Left hindlimb (tissue), 1 donor: Measurements from ENCODE around the gene SAP25.
A peak's percentile ranks its signal among the peaks of the same experiment; 100 is the strongest.
"Not testable (repeated sequence)": the region's sequence is repeated elsewhere in the genome, so short reads cannot be mapped to it uniquely, and the experiment has no call there.

Experiments used
- DNase-seq: peaks from one replicate; pipeline ENCODE4 v3.0.0-alpha.2; 2018

Gene SAP25

DNA sequence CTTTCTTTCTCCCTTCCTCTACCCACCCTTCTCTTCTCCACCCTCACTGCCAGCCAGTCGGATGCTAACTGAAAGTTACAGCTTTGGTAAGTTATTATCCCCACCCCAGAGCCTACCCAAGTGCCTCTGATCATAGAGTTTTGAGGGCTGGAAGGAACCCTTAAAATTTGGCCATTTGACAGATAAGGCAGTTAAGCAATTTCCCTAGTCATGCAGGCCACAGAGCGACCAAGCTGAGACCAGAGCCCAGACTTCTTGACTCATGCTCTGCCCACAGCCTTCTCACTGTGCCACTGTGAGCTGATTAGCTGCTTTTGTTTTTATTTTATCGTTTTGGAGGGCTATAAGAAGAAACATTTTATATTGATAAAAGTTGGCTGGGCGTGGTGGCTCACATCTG lies 17.2 kb downstream of the SAP25 start:
- no peak for DNase-seq

DNA sequence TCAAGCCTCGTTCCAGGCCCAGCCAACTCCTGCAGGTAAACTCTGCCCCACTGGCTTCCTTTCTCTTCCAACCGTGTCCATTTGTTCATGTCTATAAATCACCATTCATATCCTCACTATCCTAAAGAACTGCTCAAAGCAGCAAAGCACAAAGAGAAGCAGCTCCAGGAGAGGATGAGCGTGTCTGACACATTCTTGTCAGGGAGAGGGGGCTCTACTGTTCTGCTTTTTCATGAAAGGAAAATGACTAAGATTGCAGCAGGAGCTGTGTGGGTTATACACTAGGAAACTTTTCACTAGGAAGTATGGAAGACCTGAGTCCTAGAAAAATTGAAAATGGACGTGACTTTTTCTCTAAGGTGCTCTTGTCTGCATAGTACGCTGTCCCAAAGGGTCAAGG lies 18.0 kb downstream of the SAP25 start:
- DNase-seq, result no peak

DNA sequence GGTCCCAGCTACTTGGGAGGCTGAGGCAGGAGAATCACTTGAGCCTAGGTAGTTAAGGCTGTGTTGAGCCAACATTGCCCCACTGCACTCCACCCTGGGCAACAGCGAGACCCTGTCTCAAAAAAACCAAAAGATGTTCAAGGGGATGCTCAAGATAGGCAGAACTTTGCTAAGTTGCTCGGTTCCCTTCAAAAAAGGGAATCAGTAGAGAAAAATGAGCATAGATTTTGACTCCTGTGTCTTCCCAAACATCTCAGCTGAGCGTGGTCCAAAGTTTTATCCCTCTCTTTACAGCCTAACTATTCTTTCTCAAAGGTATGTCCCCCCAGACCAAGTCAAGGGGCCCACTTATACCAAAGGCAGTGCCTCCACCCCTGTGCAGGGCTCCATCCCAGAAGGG lies 20.7 kb downstream of the SAP25 start:
- no peak for DNase-seq

DNA sequence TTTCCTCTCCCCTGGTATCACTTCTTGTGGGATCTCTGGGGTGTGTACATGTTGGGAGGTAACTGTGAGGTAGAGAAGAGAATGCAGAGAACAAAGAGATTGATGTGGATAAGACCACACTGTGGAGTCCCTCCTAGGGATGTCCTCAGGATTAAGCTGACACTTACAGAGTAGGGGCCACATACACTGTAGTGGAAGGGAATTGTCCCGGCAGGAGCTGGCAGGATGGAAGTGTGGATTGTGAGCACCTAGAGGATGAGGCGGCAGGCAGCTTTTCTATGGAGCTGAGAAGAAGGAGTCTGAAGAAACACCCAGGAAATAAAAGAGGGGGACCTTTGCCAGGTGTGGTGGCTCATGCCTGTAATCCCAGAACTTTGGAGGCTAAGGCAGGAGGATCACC lies 21.2 kb downstream of the SAP25 start:
- DNase-seq, result no peak

DNA sequence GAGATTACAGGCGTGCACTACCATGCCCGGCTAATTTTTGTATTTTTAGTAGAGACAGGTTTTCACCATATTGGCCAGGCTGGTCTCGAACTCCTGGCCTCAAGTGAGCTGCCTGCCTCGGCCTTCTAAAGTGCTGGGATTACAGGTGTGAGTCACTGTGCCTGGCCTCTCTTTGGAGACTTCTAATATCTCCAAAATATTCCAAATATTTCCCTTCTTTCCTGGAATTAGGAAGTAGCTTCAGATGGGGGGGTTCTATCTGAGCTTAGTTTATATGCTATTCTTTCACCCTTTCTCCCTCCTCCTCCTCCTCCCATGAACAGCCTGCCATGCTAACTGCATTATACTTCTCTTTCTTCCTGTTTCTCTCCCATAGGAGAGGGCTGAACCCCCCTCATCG lies 25.3 kb downstream of the SAP25 start:
- not testable (repeated sequence) for DNase-seq

DNA sequence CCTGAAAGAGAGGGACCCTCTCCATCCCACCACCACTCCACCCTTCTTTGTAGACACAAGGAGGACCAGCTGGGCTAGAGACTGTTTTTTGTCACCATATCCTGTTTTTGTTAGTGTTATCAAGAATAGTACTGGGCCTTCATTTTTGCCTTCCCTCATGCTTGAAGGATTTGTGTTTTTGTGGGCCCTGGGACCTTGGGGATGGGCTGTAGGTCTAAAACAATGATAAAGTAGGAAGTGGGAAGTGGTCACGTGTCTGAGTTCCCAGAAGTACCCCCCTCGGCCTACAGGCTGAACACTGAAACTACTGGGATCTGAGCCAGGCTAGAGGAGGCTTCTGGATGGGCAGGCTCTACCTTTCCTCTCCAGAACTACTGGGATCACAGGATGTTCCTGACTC lies 25.8 kb downstream of the SAP25 start:
- DNase-seq, result no peak

DNA sequence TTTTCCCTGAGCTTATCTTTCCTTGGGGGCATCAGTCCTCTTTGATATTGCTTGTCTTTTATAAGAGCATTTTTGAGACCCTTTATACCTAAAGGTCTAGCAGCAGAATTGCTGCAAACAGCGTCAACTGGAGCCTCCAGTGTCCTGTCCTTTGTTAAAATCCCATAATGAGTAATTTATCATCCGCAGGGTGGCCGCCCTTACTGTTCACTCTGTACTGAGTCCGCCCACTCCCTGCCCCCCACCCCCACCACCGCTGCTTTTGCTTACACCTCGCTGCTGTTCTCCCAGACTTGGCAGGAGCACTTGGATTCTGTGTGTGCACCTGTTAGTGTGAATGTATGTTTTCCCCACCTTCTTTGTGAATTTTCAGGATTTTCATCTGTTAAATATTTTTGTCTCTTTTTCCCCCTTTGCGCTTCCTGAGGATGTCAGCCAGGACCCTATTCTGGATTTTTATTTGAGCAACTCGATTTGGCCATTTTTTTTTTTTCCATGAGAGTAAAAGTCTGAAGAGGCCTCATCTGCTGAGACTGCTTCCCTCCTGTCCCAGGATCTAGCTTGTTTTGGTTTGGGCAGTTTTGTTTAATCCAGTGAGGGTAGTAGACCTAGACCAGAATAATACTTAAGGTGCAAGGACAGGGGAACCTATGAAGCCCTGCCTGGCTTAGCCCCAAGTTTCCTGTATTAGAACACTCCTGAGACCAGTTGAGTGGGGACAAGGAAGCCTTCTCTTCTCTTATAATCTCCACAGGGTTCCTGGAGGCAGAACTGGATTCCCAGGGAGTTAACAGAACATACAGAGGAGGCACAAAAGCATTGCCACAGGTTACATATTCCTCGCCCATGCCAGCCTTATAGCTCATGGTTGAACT lies 26.5 kb downstream of the SAP25 start:
- DNase-seq, result no peak

DNA sequence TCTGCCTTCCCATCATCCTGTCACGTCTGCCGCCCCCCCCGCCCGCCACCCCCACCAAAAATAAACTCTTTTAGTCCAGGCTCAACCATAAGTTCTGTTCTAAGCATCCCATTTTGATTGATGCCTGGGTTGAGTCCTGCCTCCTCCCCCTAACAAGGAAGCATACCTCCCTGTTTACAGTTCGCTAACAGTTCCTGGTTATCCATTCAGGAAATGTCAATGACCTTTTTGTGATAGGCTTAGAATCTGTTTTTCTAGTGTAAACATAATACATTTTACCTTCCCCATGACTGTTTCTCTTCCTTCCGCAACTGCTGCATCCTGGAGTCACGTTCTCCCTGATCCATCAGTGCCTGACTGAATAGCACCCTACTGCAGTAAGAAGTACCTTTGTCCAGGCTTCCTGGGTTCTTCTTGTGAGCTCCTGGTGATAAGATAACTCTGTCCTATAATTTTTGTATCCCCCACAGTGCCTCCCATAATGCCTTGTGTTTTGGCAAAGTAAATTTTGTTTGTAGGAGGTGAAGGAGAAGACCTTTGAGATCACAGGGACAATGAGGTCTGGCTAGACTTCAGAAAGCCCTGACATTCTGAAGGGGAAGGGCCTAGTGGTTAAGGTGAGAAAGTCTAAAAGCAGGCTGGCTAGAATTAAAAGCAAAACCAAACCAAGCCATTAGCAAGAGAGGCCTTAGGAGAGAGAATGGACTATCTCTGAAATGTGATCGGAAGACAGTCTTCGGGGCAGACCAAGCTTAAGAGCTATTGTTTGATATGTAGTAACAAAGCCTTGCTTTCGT lies 27.4 kb downstream of the SAP25 start:
- DNase-seq, result no peak

DNA sequence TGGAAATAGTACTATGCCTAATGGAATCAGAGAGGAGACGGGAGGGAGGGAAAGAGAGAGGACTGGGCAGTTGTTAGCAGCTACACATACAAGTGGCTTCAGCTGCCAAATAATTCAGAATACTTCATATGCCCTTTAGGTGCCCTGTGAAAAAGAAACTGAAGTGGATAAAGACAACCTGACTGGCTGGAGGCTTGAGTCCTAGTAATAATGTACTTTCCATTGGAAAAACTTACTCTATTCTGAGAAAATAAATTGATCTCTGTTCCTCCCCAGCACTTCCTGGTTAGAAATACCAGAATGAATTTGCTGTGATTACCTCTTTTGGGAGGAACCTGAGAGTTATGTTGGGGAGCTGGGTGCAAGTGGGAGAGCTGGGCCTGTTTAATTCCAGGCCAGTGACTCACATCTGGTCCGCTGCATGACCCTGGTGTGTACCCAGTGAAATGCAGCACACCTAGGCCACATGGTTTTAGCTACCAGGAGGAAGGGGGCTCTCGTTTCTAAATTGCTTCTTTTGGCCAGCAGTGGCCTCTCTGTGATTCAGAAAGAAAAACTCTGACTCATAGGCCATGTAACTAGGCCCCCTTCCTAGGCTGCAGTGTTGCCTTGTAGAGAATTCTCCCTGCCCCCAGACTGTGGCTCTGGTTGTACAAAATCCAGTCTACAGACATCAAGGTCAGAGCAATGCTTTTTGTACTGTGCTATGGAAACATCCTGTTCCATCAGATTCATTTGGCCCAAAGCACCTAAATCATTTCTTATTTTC lies 28.2 kb downstream of the SAP25 start:
- DNase-seq, result no peak

DNA sequence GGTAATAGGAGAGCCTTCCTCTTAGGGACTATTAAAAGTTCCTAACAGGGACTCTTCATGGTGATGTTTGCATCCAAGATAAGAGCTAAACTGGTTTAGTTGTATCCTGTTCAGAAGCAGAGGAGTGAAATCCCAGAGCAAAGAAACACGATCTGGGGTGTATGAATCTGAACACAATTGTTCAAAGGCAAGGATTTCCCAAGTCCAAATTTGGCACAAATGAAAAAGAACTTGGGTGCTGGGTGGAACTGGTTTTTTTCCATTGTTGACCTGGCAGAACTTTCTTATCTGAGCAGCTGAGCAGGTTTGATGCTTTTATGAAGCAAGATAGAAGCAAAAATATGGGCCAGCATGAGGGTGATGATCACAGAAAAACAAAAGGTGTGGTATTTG lies 28.7 kb downstream of the SAP25 start:
- no peak for DNase-seq

DNA sequence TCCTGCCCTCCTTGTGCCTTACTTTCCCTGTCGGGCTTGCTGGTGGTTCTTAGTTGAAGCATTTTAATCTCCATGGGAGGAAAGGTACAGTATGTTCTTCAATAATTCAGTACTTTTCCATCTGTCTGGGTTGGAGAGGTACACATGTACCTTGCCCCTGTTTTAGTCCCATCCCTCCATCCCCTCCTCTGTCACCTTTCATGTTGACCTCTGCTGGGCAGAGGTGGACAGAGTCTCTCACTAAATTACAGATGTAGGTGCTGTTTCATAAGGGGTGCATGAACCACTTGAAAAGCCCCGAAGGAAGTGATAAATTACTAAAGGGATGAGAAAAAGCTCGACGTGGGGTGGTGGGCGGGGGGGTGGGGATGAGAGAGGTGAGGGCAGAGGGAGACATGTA lies 29.3 kb downstream of the SAP25 start:
- DNase-seq, result no peak

DNA sequence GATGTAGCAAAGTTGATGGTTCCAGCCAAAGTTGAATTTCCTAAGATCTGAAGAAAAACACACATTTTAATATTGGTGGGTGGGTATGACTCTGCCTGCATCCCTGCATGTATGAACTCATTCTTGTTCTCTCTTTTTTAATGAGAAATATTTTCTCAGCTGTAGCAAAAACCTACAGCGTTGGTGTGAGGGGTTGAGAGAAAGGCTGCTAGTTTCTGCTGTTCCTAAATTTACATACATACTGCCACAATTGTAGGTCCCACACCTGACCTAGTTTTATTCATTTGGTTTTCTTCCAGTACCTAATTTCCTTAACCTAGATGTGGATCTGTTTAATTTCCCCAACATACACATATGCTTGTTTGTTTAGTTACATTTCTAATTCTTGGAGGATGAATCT lies 30.1 kb downstream of the SAP25 start:
- DNase-seq, result no peak

DNA sequence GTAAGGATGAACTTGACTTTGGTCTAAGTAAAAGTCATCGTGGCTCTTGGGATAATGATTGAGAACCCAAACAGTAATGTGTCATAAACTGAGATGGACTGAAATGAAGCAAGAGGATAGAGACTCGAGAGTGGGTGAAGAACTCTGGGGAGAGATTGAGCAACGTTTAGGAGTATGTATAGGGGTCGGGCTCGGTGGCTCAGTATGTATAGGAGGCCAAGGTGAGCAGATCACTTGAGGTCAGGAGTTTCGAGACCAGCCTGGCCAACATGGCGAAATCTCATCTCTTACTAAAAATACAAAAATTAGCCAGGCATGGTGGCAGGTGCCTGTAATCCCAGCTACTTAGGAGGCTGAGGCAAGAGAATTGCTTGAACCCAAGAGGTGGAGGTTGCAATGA lies 32.4 kb downstream of the SAP25 start:
- DNase-seq, result not testable (repeated sequence)

DNA sequence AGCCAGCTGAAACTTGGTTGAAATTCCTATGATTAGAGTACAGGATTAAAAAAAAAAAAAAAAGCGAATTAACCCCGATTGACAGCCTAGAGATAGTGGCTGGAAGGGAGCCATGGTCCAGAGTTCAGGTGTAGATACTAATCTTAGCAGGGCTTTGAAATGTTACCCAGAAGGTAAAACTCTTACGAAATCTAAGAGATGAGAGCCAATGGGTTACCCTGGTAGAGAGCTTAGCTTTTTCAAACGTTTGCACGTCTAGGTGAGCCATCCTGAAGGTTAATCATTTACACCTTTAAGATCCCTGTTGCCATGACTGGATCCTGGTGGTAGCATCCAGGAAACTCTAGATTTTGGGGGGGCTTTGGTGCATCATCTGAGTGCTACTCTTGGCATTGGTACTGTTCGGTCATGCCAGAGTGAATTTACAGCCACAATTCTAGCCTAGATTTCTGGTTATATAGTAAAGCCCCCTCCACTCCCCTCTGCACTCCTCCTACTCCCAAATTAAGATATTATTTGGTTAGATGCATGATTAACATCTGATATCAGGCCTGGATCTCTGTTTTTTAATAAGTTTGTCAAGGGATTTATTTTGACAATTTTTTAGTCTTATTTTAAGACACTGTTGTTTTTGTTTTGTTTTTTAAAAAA lies 33.5 kb downstream of the SAP25 start:
- DNase-seq, result no peak

DNA sequence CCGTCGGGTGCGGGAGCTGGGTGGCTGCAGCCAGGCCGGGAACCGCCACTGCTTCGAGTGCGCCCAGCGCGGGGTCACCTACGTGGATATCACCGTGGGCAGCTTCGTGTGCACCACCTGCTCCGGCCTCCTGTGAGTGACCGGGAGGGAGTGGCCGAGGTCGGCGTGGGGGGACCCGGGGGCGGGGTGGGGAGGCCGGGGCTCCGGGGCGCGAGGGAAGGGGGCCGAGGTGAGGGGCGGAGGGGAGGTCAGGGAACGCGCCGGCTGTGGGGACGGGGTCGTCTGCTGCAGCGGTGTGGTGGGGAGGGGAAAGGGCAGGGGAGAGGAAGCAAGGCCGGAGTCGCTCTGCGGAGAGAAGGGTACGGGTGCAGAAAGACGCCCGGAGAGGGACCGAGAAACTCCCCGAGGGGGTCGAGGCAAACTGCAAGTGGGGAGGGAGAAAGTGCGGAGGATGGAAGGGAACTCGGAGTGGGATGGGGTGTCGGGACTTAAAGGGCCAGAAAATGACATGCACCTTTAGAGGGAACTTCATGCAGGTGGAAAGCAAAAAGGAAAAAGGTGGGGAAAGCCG lies 34.2 kb downstream of the SAP25 start:
- DNase-seq, result no peak

DNA sequence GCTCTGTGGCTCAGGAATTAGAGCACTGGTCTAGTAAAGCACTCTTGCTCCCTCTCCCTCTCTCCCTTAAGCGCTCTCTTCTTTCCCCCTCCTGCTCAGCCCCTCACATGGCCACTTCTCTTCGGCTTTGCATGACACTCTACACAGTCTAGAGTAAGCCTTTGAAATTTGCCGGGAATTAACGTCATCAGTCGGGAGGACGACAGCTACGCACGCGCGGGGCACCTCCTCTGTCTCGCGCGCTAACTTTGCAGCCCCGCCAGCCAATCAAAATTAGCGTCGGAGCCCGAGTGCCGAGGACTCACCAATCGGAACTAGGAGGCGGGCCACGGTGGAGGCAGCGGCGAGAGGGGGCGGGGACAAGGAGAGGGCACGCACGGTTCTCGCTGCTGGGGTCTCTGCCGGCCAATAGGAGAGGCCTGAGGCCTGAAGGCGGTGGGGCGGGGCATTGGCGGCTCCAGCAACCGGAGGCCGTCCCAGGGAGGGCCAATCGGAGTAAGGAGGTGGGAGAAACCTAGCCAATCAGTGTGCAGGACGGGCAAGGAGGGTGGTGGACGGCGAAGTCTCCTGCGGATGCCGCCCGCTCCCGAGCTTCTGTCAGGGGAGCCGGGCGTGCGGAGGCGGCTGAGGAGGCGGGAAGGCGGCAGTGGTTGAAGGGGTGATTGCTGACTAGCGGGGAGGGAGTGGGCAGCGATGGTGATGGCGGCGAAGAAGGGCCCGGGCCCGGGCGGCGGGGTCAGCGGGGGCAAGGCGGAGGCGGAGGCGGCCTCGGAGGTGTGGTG lies 34.9 kb downstream of the SAP25 start, which contains the start of gene AGFG2:
TSS of gene AGFG2 (plus strand) at position 550 of the 782 bp plus-strand sequence. CDS start at position 694, 144 bp downstream.
- DNase-seq, result peak; percentile 100

DNA sequence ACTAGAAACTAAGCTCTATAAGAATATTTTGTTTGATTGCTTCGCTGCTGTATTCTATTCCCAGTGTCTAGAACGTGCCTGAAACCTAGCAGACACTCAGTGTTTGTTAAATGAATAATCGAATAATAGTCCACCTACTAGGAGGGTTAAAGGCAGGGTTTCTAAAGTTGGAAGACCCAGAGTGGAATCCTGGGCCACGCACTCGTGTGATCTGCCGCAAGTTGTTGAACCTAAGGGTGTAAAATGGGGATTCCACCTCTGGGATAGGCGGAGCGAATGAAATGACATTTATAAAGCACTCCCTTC lies 35.4 kb downstream of the SAP25 start:
- no peak for DNase-seq

DNA sequence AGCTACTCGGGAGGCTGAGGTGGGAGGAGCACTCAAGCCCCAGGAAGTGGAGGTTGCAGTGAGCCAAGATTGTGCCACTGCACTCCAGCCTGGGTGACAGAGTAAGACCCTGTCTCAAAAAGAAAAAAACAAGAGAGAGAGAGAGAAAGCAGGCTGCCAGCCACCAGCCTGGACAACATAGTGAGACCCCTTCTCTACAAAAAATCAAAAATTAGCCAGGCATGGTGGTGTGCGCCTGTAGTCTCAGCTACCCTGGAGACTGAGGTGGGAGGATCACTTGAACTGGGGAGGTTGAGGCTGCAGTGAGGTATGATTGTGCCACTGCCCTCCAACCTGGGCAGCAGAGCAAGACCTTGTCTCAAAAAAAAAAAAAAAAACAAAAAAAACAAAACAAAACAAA lies 37.0 kb downstream of the SAP25 start:
- DNase-seq, result not testable (repeated sequence)

DNA sequence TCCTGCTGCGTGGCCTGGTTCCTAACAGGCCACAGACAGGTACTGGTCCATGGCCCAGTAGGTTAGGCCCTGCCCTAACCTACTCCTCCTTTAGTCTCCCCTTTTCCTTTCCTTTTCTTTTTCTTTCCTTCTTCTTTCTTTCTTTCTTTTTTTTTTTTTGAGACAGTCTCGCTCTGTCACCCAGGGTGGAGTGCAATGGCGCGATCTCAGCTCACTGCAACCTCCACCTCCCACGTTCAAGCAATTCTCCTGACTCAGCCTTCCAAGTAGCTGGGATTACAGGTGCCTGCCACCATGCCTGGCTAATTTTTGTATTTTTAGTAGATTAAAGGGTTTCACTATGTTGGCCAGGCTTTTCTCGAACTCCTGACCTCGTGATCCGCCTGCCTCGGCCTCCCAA lies 37.7 kb downstream of the SAP25 start:
- DNase-seq, result not testable (repeated sequence)

DNA sequence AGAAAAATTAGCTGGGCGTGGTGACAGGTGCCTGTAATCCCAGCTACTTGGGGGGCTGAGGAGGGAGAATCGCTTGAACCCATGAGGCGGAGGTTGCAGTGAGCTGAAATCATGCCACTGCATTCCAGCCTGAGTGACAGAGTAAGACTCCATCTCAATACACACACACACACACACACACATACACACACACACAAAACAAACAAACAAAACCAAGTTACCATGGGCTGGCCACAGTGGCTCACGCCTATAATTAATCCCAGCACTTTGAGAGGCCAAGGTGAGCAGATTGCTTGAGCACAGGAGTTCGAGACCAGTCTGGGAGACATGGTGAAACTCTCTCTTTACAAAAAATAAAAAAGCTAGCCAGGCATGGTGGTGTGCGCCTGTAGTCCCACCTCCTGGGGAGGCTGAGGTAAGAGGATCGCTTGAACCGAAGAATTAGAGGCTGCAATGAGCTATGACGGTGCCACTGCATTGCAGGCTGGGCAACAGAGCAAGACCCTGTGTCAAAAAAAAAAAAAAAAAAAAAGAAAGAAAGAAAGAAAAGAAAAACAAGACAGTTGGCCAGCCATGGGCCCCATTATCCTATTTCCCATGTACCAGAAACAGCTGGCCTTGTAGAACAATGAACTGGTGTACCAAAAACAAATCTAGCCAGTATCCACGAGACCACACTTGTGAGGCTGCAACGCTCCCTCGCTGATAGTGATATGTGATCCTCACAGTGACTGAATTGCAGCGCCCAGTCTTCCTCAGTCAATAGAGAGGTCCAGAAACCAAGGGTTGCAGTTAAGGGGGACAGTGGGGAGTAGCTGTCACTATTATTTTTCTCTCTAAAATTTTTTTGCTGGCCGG lies 41.3 kb downstream of the SAP25 start:
- no peak for DNase-seq
